ENCODE measurements around the gene FOXK1.
A peak's percentile ranks its signal among the peaks of the same experiment; 100 is the strongest.

FOXK1 gene

DNA sequence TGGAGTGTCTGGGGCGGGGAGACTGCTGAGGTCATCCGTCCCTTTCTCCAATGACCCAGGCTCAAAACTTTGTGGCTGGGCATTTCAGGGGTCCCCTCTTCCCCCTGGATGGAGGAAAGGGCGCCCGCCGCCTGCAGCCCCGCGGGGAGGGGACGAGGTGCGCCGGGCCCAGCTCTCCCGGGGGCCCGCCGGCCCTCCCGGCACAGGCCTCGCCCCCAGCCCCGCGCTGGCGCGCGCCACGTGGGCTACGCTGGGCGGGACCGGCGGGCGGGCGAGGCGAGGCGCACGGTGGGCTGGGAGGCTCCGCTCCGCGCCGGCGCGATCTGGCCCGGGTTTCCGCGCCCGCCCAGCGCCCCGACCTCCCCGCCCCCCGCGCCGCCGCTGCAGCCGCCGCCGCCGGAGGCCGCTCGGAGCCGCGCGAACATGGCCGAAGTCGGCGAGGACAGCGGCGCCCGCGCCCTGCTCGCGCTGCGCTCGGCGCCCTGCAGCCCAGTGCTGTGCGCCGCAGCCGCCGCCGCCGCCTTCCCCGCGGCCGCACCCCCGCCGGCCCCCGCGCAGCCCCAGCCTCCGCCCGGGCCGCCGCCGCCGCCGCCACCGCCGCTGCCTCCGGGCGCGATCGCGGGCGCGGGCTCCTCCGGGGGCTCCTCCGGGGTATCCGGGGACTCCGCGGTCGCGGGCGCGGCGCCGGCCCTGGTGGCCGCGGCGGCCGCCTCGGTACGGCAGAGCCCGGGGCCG lies at the start of gene FOXK1:
Gene FOXK1, plus strand, starts transcription at position 410 of the 735 bp plus-strand sequence. Its CDS starts 14 bp downstream, at position 424.
- TF ChIP-seq, protein P1, sequence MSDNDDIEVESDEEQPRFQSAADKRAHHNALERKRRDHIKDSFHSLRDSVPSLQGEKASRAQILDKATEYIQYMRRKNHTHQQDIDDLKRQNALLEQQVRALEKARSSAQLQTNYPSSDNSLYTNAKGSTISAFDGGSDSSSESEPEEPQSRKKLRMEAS (IDR thresholded peaks at IDR 0.05; ENCODE audit: low read depth, low read length) = peak; percentile 86
- TF ChIP-seq POLR2A (IDR thresholded peaks at IDR 0.05; ENCODE audit: extremely low read depth, insufficient read length) (peak; percentile 91), MYC (IDR thresholded peaks at IDR 0.05; ENCODE audit: low read depth, low read length) (peak; percentile 95)
- TF ChIP-seq, protein P2, sequence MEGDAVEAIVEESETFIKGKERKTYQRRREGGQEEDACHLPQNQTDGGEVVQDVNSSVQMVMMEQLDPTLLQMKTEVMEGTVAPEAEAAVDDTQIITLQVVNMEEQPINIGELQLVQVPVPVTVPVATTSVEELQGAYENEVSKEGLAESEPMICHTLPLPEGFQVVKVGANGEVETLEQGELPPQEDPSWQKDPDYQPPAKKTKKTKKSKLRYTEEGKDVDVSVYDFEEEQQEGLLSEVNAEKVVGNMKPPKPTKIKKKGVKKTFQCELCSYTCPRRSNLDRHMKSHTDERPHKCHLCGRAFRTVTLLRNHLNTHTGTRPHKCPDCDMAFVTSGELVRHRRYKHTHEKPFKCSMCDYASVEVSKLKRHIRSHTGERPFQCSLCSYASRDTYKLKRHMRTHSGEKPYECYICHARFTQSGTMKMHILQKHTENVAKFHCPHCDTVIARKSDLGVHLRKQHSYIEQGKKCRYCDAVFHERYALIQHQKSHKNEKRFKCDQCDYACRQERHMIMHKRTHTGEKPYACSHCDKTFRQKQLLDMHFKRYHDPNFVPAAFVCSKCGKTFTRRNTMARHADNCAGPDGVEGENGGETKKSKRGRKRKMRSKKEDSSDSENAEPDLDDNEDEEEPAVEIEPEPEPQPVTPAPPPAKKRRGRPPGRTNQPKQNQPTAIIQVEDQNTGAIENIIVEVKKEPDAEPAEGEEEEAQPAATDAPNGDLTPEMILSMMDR (IDR thresholded peaks at IDR 0.05; ENCODE audit: low read depth, low read length) = no peak
- peak; percentile 90 for DNase-seq (ENCODE audit: low read depth)
- H3K4me3 ChIP-seq (ENCODE audit: low read depth, low read length) = peak within 1 kb of the TSS; percentile 81

DNA sequence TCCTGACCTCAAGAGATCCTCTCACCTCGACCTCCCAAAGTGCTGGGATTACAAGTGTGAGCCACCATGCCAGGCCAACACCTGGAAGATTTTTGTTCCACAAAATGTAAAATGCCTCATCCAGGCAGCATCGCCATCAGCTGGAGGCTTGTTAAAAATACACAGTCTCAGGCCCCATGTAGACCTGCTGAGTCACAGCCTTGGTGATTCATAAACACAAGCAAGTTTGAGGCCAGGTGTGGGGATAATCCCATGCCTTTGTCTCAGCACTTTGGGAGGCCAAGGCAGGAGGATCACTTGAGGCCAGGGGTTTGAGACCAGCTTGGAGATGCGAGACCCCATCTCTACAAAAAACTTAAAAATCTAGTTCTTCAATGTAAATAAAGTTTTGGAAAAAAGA lies 49.1 kb upstream of the FOXK1 start:
- DNase-seq (ENCODE audit: low read depth) = peak; percentile 73
- no peak overlapping the region for H3K4me3 ChIP-seq (ENCODE audit: low read depth, low read length)
- TF ChIP-seq MYC (IDR thresholded peaks at IDR 0.05; ENCODE audit: low read depth, low read length) (0 out of 2 replicates have a peak, but pooled peaks have one; percentile 20), POLR2A (IDR thresholded peaks at IDR 0.05; ENCODE audit: extremely low read depth, insufficient read length) (no peak)
- TF ChIP-seq, protein P2 (IDR thresholded peaks at IDR 0.05; ENCODE audit: low read depth, low read length) = no peak
- TF ChIP-seq, protein P1 (IDR thresholded peaks at IDR 0.05; ENCODE audit: low read depth, low read length) = peak; percentile 25; the same call in 1 of the 2 replicates

DNA sequence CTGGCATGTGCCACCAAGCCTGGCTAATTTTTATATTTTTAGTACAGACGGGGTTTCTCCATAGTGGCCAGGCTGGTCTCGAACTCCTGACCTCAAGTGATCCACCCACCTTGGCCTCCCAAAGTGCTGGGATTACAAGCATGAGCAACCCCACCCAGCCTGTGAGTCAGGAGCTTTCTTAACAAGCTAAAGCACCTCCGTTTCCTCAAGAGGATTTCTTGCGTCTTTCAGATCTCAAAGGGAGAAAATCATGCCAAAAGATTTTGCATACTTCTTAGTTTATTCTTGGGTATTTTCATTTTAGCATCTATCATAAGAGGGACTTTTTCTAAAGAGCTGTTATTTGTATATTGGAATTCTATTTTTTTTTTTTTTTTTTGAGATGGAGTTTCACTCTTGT lies 47.9 kb upstream of the FOXK1 start:
- DNase-seq (ENCODE audit: low read depth) = peak; percentile 70
- TF ChIP-seq MYC (IDR thresholded peaks at IDR 0.05; ENCODE audit: low read depth, low read length) (no peak), POLR2A (IDR thresholded peaks at IDR 0.05; ENCODE audit: extremely low read depth, insufficient read length) (no peak)
- TF ChIP-seq, protein P1 (IDR thresholded peaks at IDR 0.05; ENCODE audit: low read depth, low read length) = no peak
- TF ChIP-seq, protein P2 (IDR thresholded peaks at IDR 0.05; ENCODE audit: low read depth, low read length) = no peak
- no peak overlapping the region for H3K4me3 ChIP-seq (ENCODE audit: low read depth, low read length)

DNA sequence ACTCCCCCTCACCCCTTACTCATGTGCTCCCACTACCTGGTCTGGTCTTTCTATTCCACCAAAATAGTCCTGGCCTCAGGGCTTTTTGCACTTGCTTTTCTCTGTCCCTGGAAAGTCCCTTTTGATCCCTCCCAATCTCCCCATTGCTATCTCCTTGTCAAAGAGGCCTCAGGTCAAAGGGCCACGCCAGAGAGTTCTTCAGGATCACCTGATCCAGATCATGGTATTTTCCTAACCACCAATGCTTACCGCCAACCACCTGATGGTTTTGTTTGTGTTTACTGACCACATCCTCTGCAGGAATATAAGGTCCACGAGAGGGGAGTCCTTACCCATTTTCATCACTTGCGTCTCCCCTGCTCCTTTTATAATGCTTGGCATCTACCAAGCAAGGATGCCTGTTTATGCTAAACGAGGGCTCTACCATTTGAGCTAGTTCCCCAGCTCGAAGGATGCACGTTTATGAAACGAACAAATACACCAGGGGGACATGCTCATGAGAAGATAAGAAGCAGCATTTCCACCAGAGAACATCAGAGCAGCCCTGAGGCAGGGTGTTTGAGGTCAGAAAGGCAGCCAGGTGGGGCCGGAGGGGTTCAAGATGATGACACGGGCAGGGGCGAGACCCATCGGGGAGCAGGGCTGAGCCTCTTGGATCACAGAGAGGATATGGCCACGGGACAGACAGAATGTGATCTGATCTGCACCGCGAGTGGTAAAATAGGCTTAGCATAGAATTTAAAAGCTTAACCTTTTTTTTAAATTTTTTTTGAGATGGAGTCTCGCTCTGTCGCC lies 43.1 kb upstream of the FOXK1 start:
- no peak for DNase-seq (ENCODE audit: low read depth)
- H3K4me3 ChIP-seq (ENCODE audit: low read depth, low read length) = no peak overlapping the region
- TF ChIP-seq POLR2A (IDR thresholded peaks at IDR 0.05; ENCODE audit: extremely low read depth, insufficient read length) = no peak
- no peak for TF ChIP-seq MYC (IDR thresholded peaks at IDR 0.05; ENCODE audit: low read depth, low read length)
- TF ChIP-seq, protein P1 (IDR thresholded peaks at IDR 0.05; ENCODE audit: low read depth, low read length) = no peak
- TF ChIP-seq, protein P2 (IDR thresholded peaks at IDR 0.05; ENCODE audit: low read depth, low read length) = no peak

DNA sequence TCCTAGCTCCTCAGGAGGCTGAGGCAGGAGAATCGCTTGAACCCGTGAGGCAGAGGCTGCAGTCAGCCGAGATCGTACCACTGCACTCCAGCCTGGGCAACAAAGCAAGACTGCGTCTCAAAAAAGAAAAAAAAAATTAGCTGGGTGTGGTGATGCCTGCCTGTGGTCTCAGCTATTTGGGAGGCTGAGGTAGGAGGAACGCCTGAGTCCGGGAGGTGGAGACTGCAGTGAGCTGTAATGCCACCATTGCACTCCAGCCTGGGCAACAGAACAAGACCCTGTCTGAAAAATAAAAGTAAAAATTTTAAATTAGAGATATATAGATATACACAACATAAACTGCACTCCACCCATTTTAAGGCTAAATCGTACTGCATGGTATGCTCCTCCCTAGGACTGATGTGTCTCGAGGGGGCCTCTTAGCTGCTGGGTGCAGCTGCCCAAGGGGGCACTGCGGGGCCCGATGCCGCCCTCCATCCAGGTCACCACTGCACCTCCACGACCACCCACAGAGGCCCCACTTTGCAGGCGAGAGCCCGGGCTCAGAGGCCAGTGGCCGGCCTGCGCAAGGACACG lies 40.9 kb upstream of the FOXK1 start:
- no peak for DNase-seq (ENCODE audit: low read depth)
- TF ChIP-seq POLR2A (IDR thresholded peaks at IDR 0.05; ENCODE audit: extremely low read depth, insufficient read length) (no peak), MYC (IDR thresholded peaks at IDR 0.05; ENCODE audit: low read depth, low read length) (no peak)
- TF ChIP-seq, protein P2 (IDR thresholded peaks at IDR 0.05; ENCODE audit: low read depth, low read length) = no peak
- H3K4me3 ChIP-seq (ENCODE audit: low read depth, low read length) = peak overlapping the region; percentile 44
